ENCODE measurements around the gene IRAK3. TPM values are rescaled to one million over a fixed set of nuclear protein-coding genes. Genes with fewer than 3 reads are reported as not detected.

The IRAK3 gene
- total RNA-seq, 2 experiments from 2014 or later = 1.0 to 1.8 TPM

DNA sequence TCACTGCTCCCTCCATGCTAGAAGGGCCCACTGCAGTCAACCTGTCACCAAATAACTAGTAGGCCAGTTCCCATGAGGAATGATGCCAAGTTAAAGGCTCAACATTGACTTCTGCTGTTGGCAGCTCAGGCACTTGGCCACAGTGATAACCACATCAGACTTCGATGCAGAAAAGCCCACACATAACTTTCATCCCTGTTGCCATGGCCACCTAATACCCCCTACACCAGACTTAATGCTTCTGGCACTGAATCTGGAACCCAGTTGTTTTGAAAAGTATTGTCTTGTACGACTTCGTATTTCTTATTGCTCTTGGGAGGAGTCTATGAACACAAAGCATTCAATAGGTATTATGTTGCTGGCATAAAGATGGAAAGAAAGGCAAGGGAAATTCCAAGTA lies 69.0 kb downstream of the IRAK3 start:
- no peaks in the 10 kb centered on the region for H3K4me1 Mint-ChIP-seq
- H3K4me3 Mint-ChIP-seq = no peak overlapping the region
- no peaks in the 10 kb centered on the region for H3K9me3 Mint-ChIP-seq
- H3K27ac Mint-ChIP-seq = no peak overlapping the region
- ChIA-PET CTCF (no interaction called here), POLR2A (no interaction called here)
- no peak for DNase-seq
- no peaks in the 10 kb centered on the region for H3K27me3 Mint-ChIP-seq
- H3K36me3 Mint-ChIP-seq (ENCODE audit: low read depth) = no peaks in the 10 kb centered on the region

- Mint-ChIP-seq H3K9me3 (no peaks in the 10 kb centered on the region), H3K27ac (no peak overlapping the region), H3K4me3 (no peak overlapping the region), H3K36me3 (ENCODE audit: low read depth) (no peaks in the 10 kb centered on the region), H3K4me1 (peaks cover 2% of the 10 kb centered on the region), H3K27me3 (peaks cover 4% of the 10 kb centered on the region)
- ChIA-PET CTCF (no interaction called here), POLR2A (no interaction called here)
- no peak for DNase-seq
These were observed 73.7 kb downstream of the IRAK3 start for GRCh38 chr12:66262737-66263136.

- no peak overlapping the region for H3K4me3 Mint-ChIP-seq
- no peaks in the 10 kb centered on the region for H3K9me3 Mint-ChIP-seq
- no peaks in the 10 kb centered on the region for H3K36me3 Mint-ChIP-seq (ENCODE audit: low read depth)
- peaks cover 2% of the 10 kb centered on the region for H3K4me1 Mint-ChIP-seq
- CTCF ChIA-PET = interaction anchor here (0.6 to 8.2 kb wide), 3 partner anchors 34 to 195 kb away, joined by 3 to 82 read pairs (median 5); partner anchors contain the start of gene HELB
- POLR2A ChIA-PET = no interaction called here
- H3K27me3 Mint-ChIP-seq = peaks cover 4% of the 10 kb centered on the region
- no peak for DNase-seq
- no peak overlapping the region for H3K27ac Mint-ChIP-seq
These were observed 79.5 kb downstream of the IRAK3 start for GRCh38 chr12:66268562-66268961.

- no peaks in the 10 kb centered on the region for H3K9me3 Mint-ChIP-seq
- CTCF ChIA-PET = interaction anchor here (0.7 to 8.2 kb wide), 22 partner anchors 10 to 426 kb away, joined by 3 to 82 read pairs (median 5); partner anchors contain the start of gene HELB
- no peak for DNase-seq
- H3K27ac Mint-ChIP-seq = no peak overlapping the region
- H3K4me3 Mint-ChIP-seq = no peak overlapping the region
- H3K36me3 Mint-ChIP-seq (ENCODE audit: low read depth) = no peaks in the 10 kb centered on the region
- POLR2A ChIA-PET = interaction anchor here (0.6 to 2.5 kb wide), 6 partner anchors 10 to 293 kb away, joined by 3 to 9 read pairs (median 6); partner anchors contain the start of gene HELB
- peaks cover 3% of the 10 kb centered on the region for H3K4me1 Mint-ChIP-seq
- peaks cover 2% of the 10 kb centered on the region for H3K27me3 Mint-ChIP-seq
These were observed 80.1 kb downstream of the IRAK3 start for GRCh38 chr12:66269142-66269541.

- H3K27ac Mint-ChIP-seq = no peak overlapping the region
- ChIA-PET CTCF (interaction anchor here (0.6 to 8.2 kb wide), 33 partner anchors 9 to 591 kb away, joined by 3 to 82 read pairs (median 4); partner anchors contain the start of gene HELB), POLR2A (interaction anchor here (0.6 to 2.5 kb wide), 7 partner anchors 10 to 293 kb away, joined by 3 to 9 read pairs (median 5); partner anchors contain the start of gene HELB)
- no peaks in the 10 kb centered on the region for H3K9me3 Mint-ChIP-seq
- no peaks in the 10 kb centered on the region for H3K36me3 Mint-ChIP-seq (ENCODE audit: low read depth)
- H3K4me1 Mint-ChIP-seq = peaks cover 6% of the 10 kb centered on the region
- no peaks in the 10 kb centered on the region for H3K27me3 Mint-ChIP-seq
- peak; percentile 29 for DNase-seq
- H3K4me3 Mint-ChIP-seq = no peak overlapping the region
These were observed 80.9 kb downstream of the IRAK3 start for GRCh38 chr12:66269757-66270383.

DNA sequence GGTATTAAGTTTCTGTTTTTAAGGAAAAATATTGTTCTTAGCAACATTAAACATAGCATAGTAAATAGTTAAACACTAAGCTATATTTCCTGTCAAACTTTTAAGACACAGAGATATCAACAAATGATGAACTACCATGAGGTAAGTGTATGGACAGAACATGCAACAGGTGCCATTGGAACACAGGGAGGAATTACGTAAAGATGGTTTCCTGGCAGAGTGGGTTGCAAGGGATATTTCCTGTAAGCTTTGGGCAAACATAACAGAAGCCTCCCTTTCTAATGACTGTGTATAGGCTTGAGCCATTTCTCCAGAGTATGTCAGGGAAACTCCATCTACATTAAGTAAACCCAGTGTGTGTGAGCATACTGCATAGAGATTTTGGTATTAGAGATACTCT lies 81.6 kb downstream of the IRAK3 start:
- ChIA-PET POLR2A (interaction anchor here (1.5 to 2.5 kb wide), 4 partner anchors 9 to 42 kb away, joined by 5 to 9 read pairs (median 7); partner anchors contain the start of gene HELB), CTCF (interaction anchor here (0.7 to 8.2 kb wide), 24 partner anchors 8 to 591 kb away, joined by 3 to 82 read pairs (median 5); partner anchors contain the start of gene HELB)
- Mint-ChIP-seq H3K27me3 (no peaks in the 10 kb centered on the region), H3K27ac (no peak overlapping the region), H3K36me3 (ENCODE audit: low read depth) (no peaks in the 10 kb centered on the region), H3K9me3 (no peaks in the 10 kb centered on the region), H3K4me1 (peaks cover 7% of the 10 kb centered on the region), H3K4me3 (no peak overlapping the region)
- no peak for DNase-seq

DNA sequence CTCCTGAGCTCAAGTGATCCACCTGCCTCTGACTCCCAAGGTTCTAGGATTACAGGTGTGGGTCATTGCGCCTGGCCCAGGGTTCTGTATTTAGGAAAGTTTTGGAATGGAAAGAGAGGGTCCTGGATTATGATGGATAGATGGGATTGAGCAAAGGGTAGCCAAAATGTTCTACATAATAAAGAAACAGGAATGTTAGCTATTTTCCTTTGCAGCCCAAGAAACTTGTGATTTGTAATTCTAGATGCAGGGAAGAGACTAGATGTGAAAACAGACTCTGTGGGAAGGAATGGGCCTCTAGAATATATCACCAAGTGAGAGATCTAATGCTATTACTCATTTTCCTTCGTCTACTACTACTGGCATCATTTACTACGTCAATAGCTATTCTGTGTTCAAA lies 83.6 kb downstream of the IRAK3 start:
- POLR2A ChIA-PET = interaction anchor here (1.1 to 1.2 kb wide), 2 partner anchors 38 to 142 kb away, joined by 3 read pairs; partner anchors contain the start of gene LLPH
- CTCF ChIA-PET = interaction anchor here (8.2 kb wide), 1 partner anchor 135 kb away, joined by 82 read pairs; no protein-coding TSS in a partner anchor
- no peak for DNase-seq
- Mint-ChIP-seq H3K27ac (no peak overlapping the region), H3K27me3 (no peaks in the 10 kb centered on the region), H3K4me1 (peaks cover 14% of the 10 kb centered on the region), H3K9me3 (no peaks in the 10 kb centered on the region), H3K36me3 (ENCODE audit: low read depth) (no peaks in the 10 kb centered on the region), H3K4me3 (no peak overlapping the region)

DNA sequence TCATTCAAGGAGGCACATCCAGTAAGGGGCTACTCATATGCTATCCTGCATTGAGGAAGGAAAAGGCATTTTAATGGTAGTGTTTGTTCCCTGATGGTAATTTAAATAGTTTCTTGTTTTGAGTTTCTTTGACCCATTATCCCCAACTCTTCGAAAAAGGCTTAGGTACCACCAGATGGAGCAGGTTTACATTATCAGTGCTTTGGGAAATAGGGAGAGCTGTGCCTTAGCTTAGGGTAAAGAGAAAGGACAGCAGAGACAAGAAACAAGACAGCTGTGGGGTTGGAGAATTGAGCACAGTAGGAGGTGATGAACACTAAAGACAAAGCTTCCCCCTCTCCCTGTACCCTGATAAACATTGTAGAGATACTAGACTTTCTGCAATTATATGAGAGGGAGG lies 84.1 kb downstream of the IRAK3 start:
- Mint-ChIP-seq H3K27ac (no peak overlapping the region), H3K27me3 (no peaks in the 10 kb centered on the region), H3K36me3 (ENCODE audit: low read depth) (no peaks in the 10 kb centered on the region), H3K9me3 (no peaks in the 10 kb centered on the region), H3K4me3 (no peak overlapping the region), H3K4me1 (peaks cover 14% of the 10 kb centered on the region)
- ChIA-PET POLR2A (interaction anchor here (1.1 to 1.2 kb wide), 2 partner anchors 38 to 142 kb away, joined by 3 read pairs; partner anchors contain the start of gene LLPH), CTCF (interaction anchor here (8.2 kb wide), 1 partner anchor 134 kb away, joined by 82 read pairs; no protein-coding TSS in a partner anchor)
- DNase-seq = no peak

DNA sequence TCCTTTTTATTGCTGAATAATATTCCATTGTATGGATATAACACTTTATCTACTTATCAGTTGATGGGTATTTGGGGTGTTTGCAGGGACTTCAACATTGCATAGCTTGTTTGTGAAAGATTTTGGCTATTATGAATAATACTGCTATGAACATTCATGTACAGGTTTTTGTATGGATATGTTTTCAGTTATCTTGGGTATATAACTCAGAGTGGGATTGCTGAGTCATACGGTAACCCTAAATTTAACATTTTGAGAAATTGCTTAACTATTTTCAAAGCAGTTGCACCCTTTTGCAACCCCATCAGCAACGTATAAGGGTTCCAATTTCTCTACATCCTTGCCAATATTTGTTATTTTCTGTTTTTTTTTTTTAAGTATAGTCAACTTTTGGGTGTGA lies 86.0 kb downstream of the IRAK3 start:
- Mint-ChIP-seq H3K4me1 (peaks cover 25% of the 10 kb centered on the region), H3K4me3 (no peak overlapping the region), H3K27me3 (no peaks in the 10 kb centered on the region), H3K9me3 (no peaks in the 10 kb centered on the region), H3K36me3 (ENCODE audit: low read depth) (no peaks in the 10 kb centered on the region), H3K27ac (no peak overlapping the region)
- no peak for DNase-seq
- ChIA-PET CTCF (interaction anchor here (8.2 kb wide), 1 partner anchor 133 kb away, joined by 82 read pairs; no protein-coding TSS in a partner anchor), POLR2A (no interaction called here)

GRCh38 chr12:66279123-66279712 lies 90.2 kb downstream of the IRAK3 start:
- no peaks in the 10 kb centered on the region for H3K27me3 Mint-ChIP-seq
- peaks cover 25% of the 10 kb centered on the region for H3K4me1 Mint-ChIP-seq
- H3K9me3 Mint-ChIP-seq = peaks cover 10% of the 10 kb centered on the region
- peaks cover 9% of the 10 kb centered on the region for H3K36me3 Mint-ChIP-seq (ENCODE audit: low read depth)
- peak; percentile 58 for DNase-seq
- no peak overlapping the region for H3K4me3 Mint-ChIP-seq
- no peak overlapping the region for H3K27ac Mint-ChIP-seq
- POLR2A ChIA-PET = interaction anchor here (0.7 to 2.0 kb wide), 4 partner anchors 9 to 40 kb away, joined by 3 to 6 read pairs (median 4); partner anchors contain the start of gene HELB
- CTCF ChIA-PET = interaction anchor here (0.7 to 3.0 kb wide), 12 partner anchors 9 to 134 kb away, joined by 3 to 21 read pairs (median 4); partner anchors contain the start of gene HELB

DNA sequence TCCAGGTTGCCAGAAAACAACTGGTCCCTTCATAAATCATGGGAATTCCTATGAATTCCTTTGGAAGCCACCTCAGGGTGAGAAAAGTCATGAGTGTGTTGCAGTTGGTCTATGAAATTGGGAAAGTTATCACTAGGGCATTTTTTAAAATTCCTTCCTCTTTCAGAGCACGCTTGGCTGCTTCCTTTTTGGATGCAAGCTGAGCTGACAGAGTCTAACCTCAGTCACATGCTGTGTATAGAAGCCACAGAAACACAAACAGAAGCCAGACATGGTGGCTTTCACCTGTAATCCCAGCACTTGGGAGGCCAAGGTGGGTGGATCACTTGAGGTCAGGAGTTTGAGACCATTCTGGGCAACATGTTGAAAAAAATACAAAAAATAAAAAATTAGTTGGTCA lies 91.5 kb downstream of the IRAK3 start:
- Mint-ChIP-seq H3K9me3 (peaks cover 10% of the 10 kb centered on the region), H3K36me3 (ENCODE audit: low read depth) (peaks cover 9% of the 10 kb centered on the region), H3K4me1 (peaks cover 25% of the 10 kb centered on the region), H3K4me3 (no peak overlapping the region), H3K27ac (no peak overlapping the region), H3K27me3 (no peaks in the 10 kb centered on the region)
- no peak for DNase-seq
- POLR2A ChIA-PET = interaction anchor here (2.0 kb wide), 1 partner anchor 11 kb away, joined by 6 read pairs; no protein-coding TSS in a partner anchor
- CTCF ChIA-PET = interaction anchor here (0.9 to 2.1 kb wide), 3 partner anchors 10 to 135 kb away, joined by 3 to 5 read pairs (median 4); no protein-coding TSS in a partner anchor

DNA sequence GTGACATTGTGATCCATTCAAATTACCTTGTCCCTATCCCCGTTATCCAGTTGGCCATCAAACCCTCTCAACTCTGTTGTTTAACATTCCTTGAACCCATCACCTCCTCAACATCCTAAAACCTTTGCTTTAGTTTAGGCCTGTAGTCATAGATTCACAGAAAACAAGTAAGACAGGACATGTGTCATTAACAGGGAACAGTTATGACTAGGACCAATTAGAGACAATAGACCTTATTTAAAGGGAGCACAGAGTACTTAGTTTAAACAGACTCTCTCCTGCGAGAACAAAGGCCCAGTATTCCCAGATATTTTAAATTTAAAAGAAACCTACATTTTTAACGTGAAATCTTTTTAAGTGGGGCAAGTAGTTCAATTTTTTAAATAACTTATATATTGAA lies 93.2 kb downstream of the IRAK3 start:
- ChIA-PET POLR2A (no interaction called here), CTCF (interaction anchor here (1.3 kb wide), 1 partner anchor 20 kb away, joined by 4 read pairs; the partner anchor contains the start of gene HELB)
- H3K4me3 Mint-ChIP-seq = no peak overlapping the region
- DNase-seq = no peak
- peaks cover 14% of the 10 kb centered on the region for H3K9me3 Mint-ChIP-seq
- no peaks in the 10 kb centered on the region for H3K27me3 Mint-ChIP-seq
- no peak overlapping the region for H3K27ac Mint-ChIP-seq
- H3K36me3 Mint-ChIP-seq (ENCODE audit: low read depth) = peaks cover 18% of the 10 kb centered on the region
- H3K4me1 Mint-ChIP-seq = peaks cover 28% of the 10 kb centered on the region

DNA sequence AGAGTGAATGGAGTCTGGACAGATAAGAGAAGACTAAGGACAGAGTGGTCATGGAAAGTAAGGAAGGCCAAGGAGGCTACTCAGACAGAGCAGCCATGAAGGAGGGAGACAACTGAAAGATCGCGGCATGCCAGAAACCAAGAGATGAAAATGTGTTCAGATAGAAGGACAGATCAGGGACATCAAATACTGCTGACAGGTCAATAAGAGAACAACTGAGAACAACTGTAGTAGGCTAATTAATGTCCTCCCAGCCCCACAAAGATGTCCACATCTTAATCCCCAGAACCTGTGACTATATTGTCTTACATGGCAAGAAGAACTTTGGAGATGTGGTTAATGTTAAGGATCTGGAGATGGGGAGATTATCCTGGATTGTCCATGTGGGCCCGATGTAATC lies 98.3 kb downstream of the IRAK3 start:
- no peaks in the 10 kb centered on the region for H3K27me3 Mint-ChIP-seq
- peaks cover 13% of the 10 kb centered on the region for H3K9me3 Mint-ChIP-seq
- ChIA-PET CTCF (no interaction called here), POLR2A (no interaction called here)
- H3K4me3 Mint-ChIP-seq = no peak overlapping the region
- no peak for DNase-seq
- H3K4me1 Mint-ChIP-seq = peaks cover 64% of the 10 kb centered on the region
- peak overlapping the region; percentile 83 for H3K27ac Mint-ChIP-seq
- peaks cover 41% of the 10 kb centered on the region for H3K36me3 Mint-ChIP-seq (ENCODE audit: low read depth)
